Mammary epithelial cell (primary cell): ENCODE data around the gene MYO3B.

Experiments used
- CTCF ChIP-seq, 2 donors: IDR thresholded peaks in 1 of 2; conservative IDR thresholded peaks in 1 of 2; 2 replicates each; pipeline ENCODE4 v1.5.1; 2011 to 2012; ENCODE audit warnings: inconsistent platforms in 2 of 2, low read length in 2 of 2, mild to moderate bottlenecking in 2 of 2, control low read depth in 1 of 2, low read depth in 1 of 2; ENCODE audit not compliant: insufficient read depth in 1 of 2; ENCODE audit errors: extremely low read depth in 1 of 2
- EZH2 ChIP-seq: IDR thresholded peaks from 2 replicates; pipeline ENCODE4 v1.6.1; 2012; ENCODE audit warnings: low read length, inconsistent platforms, borderline replicate concordance

- no peak for TF ChIP-seq CTCF (conservative IDR thresholded peaks at IDR 0.05 in 1 of 2, IDR thresholded peaks at IDR 0.05 in 1 of 2; ENCODE audit: extremely low read depth in 1 of 2, insufficient read depth in 1 of 2, low read depth in 1 of 2, low read length in 2 of 2)
- no peak for TF ChIP-seq EZH2
Observed at GRCh38 chr2:170371231-170371998, 193.5 kb downstream of the MYO3B start.
